NCI-H2196 (cell line): ENCODE data around the gene ACTL8.

Experiments
- DNase-seq: peaks from one replicate; lab custom pipeline; 2025; ENCODE audit not compliant: unreplicated experiment; lab: John Stamatoyannopoulos, UW

ACTL8 gene

GRCh38 chr1:17841944-17842343, 86.8 kb downstream of the ACTL8 start:
- DNase-seq, result no peak

GRCh38 chr1:17842686-17843085, 87.6 kb downstream of the ACTL8 start:
- DNase-seq, result no peak

- DNase-seq, result no peak
Measured at GRCh38 chr1:17844185-17844826, 89.2 kb downstream of the ACTL8 start.

DNA sequence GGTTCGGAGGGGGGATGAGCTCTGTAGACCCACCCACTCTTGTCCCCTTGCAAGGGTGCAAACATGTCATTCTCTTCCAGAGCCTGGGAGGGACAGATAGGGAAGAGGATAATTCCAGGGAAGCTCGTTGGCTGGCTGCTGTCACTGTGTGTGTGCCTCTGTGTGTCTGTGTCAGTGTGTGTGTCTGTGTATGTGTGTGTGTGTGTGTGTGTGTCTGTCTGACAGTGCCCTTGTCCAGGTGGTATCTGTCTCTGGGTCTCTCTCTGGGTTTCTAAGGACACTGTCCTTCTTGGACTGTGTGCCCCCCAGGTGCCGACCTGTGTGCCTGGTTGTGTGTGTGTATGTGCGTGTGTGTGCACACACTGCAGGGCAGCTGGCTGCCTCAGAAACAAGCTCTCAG, 90.5 kb downstream of the ACTL8 start:
- no peak for DNase-seq

DNA sequence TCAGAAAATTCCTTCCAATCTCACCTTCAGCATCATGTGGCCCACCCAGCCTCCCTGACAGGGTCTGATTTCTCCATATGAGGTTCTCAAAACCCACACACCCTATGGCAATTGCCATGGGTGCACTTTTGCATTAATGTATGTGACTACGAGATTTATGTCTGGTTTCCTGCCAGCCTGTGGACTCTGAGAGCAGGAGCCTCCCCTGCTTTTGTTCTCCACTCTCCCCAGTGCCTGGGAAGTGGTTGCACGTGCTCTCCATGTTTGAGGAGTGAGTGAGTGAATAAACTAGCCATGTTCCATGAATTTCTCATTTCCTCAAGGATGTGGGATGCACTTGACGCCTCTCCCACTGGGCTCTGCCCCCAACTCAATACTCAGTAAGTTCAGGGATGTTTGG, 91.2 kb downstream of the ACTL8 start:
- DNase-seq, result no peak

DNA sequence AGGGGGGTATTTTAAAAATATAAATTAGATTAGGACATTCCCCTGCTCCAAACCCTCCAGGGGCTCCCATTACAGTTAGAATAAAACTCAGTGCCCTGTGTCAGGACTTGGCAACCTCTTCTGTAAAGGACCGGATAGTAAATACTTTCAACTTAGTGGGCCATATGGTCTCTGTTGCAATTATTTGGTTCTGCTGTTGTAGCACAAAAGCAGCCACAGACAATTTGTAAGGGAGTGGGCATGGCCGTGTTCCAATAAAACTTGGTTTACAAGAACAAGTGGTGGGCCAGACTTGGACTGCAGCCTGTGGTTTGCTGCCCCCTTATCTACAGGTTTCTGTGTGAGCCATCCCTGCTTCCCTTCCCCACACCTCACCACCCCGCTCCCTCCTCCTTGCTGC, 92.0 kb downstream of the ACTL8 start:
- DNase-seq, result no peak

- no peak for DNase-seq
Measured at GRCh38 chr1:17849216-17849615, 94.1 kb downstream of the ACTL8 start.

DNA sequence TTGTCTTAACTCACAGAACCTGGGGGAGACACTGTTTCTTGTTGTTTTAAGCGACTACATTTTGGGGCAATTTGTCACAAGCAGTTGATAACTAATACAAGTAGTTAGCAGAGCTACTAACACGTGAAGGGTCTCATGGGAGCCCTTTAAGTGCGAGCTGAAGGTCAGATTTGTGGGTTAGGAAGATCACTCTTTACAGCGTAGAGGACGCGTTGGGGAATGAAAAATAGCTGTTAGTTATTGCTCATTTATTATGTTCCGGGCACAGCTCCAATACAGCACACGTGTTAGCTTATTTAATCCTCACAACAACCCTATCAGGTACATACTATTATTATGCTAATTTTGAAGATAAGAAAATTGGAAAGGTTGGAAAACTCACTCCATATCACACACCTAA, 95.9 kb downstream of the ACTL8 start:
- DNase-seq, result no peak

DNA sequence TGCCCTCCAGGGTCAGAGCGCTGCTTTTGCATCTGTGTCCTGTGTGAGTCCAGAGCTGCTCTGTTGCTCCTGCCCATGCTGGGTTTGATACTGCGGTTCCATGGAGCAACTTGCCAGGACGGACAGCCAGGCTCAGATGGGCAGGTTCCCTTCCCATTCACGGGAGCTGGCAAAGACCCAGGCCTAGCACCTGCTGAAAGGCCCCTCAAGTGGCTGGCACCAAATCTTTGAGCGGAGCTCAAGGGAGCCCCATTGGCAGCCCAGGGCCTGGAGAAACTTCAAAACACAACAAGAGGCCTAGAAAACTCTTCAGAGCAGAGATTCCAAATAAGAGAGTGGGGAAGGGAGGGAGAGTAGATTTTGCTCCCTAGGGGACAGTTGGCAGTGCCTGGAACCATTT, 97.2 kb downstream of the ACTL8 start:
- peak; percentile 32 for DNase-seq

DNA sequence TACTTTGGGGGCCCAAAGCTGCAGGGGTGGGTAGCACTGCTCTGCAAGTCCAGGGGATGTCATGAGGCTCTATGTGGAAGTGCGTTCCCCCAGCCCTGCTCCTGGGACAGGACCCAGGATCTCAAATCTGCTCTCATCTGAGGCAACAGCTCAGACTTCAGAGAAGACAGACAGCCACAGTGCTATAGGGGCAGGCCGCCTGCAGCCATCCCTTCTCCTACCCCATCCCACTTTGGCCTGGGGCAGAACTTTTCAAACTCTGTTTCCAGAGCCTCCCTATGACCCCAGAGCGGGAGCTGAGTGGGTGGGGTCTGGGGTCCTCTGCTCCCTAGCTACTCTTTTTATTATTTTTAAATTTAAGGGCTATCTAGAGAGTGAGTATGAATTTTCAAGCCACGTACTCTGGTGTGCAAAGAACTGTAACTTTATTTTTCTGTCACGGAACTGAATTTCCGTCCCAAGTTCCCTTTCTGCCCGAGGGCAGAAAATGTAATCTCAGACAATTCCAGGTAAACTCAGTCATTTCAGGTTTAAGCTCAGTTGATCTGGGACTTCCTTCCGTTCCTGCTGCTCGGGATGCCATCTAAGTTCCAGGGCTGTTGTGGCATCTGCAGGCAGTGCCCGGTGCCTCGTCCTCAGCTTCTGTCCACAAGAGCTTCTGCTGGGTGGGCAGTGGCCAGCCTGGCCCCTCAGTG, 98.3 kb downstream of the ACTL8 start:
- no peak for DNase-seq

GRCh38 chr1:17856496-17857108, 101.5 kb downstream of the ACTL8 start:
- no peak for DNase-seq

- no peak for DNase-seq
Measured at GRCh38 chr1:17857109-17857499, 102.0 kb downstream of the ACTL8 start.

- DNase-seq, result peak; percentile 23
Measured at GRCh38 chr1:17857996-17858395, 102.9 kb downstream of the ACTL8 start.

GRCh38 chr1:17860812-17861211, 105.7 kb downstream of the ACTL8 start:
- DNase-seq, result no peak

DNA sequence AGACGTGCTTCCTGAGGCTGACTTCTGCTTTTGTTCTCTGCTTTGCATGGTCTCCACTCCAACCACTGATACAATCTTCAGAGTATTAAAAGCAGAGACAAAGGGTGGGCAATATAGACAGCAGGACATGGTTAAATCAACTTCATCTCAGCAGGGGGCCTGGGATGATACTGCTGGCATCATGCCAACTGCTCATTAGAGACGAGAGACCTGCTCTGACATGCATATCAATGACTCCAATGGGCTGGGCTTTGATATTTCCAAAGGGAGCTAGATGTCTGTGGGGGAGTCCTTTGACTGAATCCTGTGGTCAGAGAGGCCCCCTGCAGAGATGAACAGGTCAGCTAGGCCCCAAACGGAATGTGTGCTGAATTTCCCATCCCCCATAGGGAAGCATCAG, 106.6 kb downstream of the ACTL8 start:
- peak; percentile 10 for DNase-seq

DNA sequence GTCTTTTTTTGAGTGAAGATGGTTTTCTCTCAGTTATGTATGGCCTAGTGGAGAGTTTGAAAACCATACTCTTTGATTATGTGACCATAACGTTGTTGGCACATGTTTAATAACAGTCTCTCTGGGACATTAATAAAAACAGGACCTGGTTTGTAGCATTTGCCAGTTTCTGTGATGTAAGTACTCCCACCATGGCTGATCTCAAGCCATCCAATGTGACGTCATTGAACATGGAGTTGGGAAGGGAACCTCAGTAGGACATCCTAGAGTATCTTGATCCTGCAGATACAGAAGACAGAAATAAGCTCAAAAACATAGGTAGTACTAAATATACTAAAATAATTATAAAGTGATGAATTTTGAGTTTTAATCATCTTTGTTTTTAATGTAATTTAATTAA, 107.0 kb downstream of the ACTL8 start:
- DNase-seq, result no peak

GRCh38 chr1:17865912-17866739, 111.0 kb downstream of the ACTL8 start:
- no peak for DNase-seq

- no peak for DNase-seq
Measured at GRCh38 chr1:17866740-17867029, 111.6 kb downstream of the ACTL8 start.

- no peak for DNase-seq
Measured at GRCh38 chr1:17867470-17867869, 112.3 kb downstream of the ACTL8 start.

DNA sequence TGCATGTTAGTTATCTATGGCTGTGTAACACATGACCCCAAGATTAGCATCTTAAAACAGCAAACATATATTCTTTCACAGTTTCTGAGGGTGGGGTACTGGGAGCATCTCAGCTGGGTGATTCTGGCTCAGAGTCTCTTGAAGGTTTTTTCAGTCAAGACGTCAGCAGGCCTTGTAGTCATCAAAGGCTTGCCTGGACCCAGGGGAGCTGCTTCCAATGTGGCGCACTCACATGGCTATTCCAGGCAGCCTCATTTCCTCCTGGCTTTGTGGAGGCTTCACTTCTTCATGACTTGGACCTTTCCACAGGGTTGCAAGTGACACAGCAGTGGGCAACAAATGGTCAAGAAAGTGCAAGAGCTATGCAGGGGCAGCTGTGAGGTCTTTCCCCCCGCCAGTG, 114.7 kb downstream of the ACTL8 start:
- DNase-seq, result no peak

GRCh38 chr1:17870679-17871078, 115.5 kb downstream of the ACTL8 start:
- no peak for DNase-seq
